Measurements from ENCODE around the gene RPLP2.

The RPLP2 gene

GRCh38 chr11:763549-764321 is 46.0 kb upstream of the RPLP2 start:
- TF ChIP-seq ZBTB7A (IDR thresholded peaks at IDR 0.05; ENCODE audit: low read depth) (no peak), EGR1 (IDR thresholded peaks at IDR 0.05) (no peak), RAD21 (IDR thresholded peaks at IDR 0.05; ENCODE audit: low read depth) (no peak), REST (IDR thresholded peaks at IDR 0.05; ENCODE audit: low read depth) (no peak), USF1 (IDR thresholded peaks at IDR 0.05) (no peak), TAF1 (IDR thresholded peaks at IDR 0.05; ENCODE audit: low read depth) (no peak), YY1 (IDR thresholded peaks at IDR 0.05; ENCODE audit: low read depth) (no peak), EP300 (IDR thresholded peaks at IDR 0.05; ENCODE audit: borderline replicate concordance) (no peak), MAX (IDR thresholded peaks at IDR 0.05) (no peak), NFIC (IDR thresholded peaks at IDR 0.05) (no peak), FOXM1 (IDR thresholded peaks at IDR 0.05; ENCODE audit: borderline replicate concordance, low read depth) (no peak), TEAD4 (IDR thresholded peaks at IDR 0.05) (no peak), CREB1 (IDR thresholded peaks at IDR 0.05; ENCODE audit: low read depth) (no peak)

- no peak for TF ChIP-seq CEBPB (IDR thresholded peaks at IDR 0.05)
- TF ChIP-seq REST (IDR thresholded peaks at IDR 0.05; ENCODE audit: low read depth) = no peak
- no peak for TF ChIP-seq FOXM1 (IDR thresholded peaks at IDR 0.05; ENCODE audit: borderline replicate concordance, low read depth)
- TF ChIP-seq TAF1 (IDR thresholded peaks at IDR 0.05; ENCODE audit: low read depth) = no peak
- no peak for TF ChIP-seq CREB1 (IDR thresholded peaks at IDR 0.05; ENCODE audit: low read depth)
- no peak for TF ChIP-seq MAX (IDR thresholded peaks at IDR 0.05)
- no peak for TF ChIP-seq TCF12 (IDR thresholded peaks at IDR 0.05; ENCODE audit: low read depth)
- TF ChIP-seq TEAD4 (IDR thresholded peaks at IDR 0.05) = no peak
- TF ChIP-seq USF1 (IDR thresholded peaks at IDR 0.05) = no peak
- TF ChIP-seq YY1 (IDR thresholded peaks at IDR 0.05; ENCODE audit: low read depth) = no peak
- TF ChIP-seq EGR1 (IDR thresholded peaks at IDR 0.05) = no peak
- no peak for TF ChIP-seq EP300 (IDR thresholded peaks at IDR 0.05; ENCODE audit: borderline replicate concordance)
- TF ChIP-seq RAD21 (IDR thresholded peaks at IDR 0.05; ENCODE audit: low read depth) = no peak
- no peak for TF ChIP-seq ZBTB7A (IDR thresholded peaks at IDR 0.05; ENCODE audit: low read depth)
- no peak for TF ChIP-seq NFIC (IDR thresholded peaks at IDR 0.05)
Observed at GRCh38 chr11:764322-765024, 45.3 kb upstream of the RPLP2 start.

GRCh38 chr11:765025-765801 is 44.6 kb upstream of the RPLP2 start:
- TF ChIP-seq MAX (IDR thresholded peaks at IDR 0.05) = no peak
- TF ChIP-seq RAD21 (IDR thresholded peaks at IDR 0.05; ENCODE audit: low read depth) = peak; percentile 60; the same call in 1 of the 2 replicates

GRCh38 chr11:765802-766091 is 44.0 kb upstream of the RPLP2 start:
- TF ChIP-seq CEBPB (IDR thresholded peaks at IDR 0.05) (0 out of 2 replicates have a peak, but pooled peaks have one; percentile 32), REST (IDR thresholded peaks at IDR 0.05; ENCODE audit: low read depth) (no peak)

Data from Ishikawa (cell line).